HG03025 (cell line): ENCODE results near the gene KDELR3.

Experiments
- ATAC-seq: cut with Tn5 transposase; IDR thresholded peaks from one replicate; pipeline ENCODE4 v1.9.1; 2021; ENCODE audit warnings: mild to moderate bottlenecking, moderate library complexity; ENCODE audit not compliant: unreplicated experiment, low FRiP score

Gene KDELR3

DNA sequence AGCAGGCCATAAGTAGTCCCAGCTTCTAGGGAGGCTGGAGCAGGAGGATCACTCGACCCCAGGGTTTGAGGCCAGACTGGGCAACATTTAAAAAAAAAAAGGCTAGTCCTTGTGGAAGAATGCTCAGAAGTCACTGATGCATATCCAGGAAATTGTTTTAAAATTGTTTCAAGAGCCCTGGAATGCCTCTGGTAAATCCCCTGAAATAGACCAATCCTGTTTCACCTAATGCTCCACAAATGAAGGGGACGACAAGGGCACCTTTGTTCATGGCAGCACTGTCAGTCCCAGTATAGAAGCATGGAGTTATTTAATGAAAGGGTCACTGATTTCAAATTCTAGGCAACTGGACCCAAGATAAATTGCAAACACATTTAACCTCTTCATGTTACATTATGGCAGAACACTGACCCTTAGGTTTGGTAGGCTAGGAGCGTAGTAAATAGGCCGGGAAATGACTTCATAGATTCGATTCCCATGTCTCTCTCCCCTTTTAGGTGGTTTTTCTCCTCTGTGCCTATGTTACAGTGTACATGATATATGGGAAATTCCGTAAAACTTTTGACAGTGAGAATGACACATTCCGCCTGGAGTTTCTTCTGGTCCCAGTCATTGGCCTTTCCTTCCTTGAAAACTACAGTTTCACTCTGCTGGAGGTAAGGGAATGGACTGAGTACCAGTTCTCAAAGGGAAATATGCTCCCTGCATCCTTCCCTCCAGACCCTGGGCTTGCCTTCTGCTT, 11.4 kb downstream of the KDELR3 start:
- ATAC-seq: no peak

DNA sequence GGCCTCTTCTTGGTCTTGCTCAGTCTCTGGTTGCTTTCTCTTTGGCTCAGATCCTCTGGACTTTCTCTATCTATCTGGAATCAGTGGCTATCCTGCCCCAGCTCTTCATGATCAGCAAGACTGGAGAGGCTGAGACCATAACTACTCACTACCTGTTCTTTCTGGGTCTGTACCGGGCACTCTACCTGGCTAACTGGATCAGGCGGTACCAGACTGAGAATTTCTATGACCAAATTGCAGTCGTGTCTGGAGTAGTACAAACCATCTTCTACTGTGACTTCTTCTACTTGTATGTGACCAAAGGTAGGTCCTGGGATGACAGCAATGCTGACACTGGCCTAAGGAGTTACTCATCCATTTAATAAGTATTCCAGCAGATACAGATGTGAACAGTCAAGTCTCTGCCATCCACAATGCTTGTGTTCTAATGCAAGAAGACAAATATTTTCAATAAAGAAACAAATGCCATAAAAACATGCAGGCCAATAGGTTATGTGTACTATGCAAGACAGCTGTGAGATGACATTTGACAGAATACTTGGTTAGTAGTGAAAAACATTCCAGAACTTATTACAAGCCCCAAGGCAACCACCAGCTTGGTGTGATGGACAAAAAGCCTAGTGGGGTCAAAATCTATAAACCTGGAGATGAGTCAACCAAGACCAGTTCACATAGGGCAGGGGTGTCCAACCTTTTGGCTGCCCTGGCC, 13.4 kb downstream of the KDELR3 start:
- ATAC-seq: no peak

DNA sequence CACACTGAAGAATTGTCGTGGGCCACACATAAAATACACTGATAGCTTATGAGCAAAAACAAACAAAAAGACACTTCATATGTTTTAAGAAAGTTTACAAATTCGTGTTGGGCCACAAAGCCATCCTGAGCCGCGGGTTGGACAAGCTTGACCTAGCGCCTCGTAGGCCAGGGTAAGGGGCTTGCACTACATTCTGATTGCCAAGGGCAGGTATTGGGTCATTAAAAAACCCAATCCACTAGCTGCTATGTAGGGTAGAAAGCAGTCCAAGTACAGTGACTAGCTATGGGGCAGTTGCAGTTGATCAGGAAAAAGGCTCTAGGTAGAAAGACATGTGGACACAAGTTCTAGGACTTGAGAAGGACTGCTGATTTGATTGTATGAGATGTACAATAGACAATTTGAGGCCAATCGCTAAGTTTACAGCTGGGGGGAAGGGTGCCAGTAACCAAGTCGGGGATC, 14.0 kb downstream of the KDELR3 start:
- ATAC-seq: no peak

DNA sequence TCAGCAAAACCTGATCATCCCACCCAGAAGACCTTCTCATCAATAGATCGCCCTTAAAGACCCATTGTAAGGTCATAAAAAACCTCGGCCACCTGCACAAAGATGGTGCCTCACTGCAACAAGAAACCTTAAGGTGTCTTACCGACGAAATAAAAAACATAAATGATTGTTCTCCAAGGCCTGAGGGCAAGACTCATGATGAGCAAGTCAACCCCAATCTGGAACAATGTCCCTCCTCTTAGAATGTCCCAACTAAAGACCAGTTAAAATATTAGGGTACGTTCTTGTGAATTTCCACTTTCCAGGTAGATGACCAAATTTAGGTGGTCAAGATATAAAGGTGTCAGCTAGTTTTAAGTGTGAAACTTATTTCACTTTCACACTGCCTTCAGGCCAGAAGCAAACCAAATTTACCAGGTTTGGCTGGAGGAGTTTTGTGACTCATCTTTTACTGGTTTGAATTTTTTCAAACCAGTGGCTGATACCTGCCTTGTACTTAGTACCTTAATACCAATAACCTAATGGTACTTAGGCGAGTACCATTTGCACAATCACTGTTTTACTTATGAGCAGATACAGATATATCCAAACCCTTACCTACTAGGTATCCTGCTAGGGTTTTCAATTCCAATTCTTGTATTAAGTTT, 14.9 kb downstream of the KDELR3 start:
- ATAC-seq: no peak

DNA sequence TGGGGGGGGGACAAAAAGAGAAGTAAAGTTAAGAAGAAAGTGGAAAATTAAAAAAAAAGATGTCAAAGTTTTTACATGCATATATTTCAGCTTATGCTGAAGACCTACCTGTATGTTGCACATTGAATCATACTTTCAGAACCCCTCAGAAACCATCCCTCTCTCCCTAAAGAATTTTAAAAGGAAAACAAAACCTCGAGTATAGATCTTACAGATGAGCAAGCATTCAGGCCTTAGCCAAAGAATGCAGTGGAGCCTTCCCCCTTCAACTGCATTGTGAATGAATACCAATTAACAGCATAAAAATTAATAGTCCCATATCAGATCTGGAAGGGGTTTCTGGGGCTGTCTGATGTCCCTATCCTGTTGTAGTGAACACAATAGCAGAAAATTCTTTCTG, 16.3 kb downstream of the KDELR3 start:
- no peak for ATAC-seq

DNA sequence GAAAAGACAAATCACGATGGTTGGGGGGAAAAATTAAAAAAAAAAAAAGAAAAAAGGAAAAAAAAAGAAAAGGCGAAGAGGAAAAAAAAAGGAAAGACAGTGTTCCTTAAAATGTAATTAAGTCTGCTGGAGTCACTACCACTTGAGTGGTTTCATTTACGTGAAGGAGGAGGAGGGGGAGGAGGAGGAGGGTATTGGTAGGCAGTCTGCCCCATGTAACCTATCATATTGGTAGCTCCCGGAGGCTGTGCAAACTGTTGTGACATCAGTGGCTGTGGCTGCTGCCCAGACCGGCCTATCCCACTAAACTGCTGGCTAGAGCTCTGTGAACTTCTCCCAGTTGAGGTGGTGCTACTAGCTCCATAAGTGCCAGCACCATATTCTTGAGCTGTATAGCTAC, 17.9 kb downstream of the KDELR3 start:
- ATAC-seq: no peak

DNA sequence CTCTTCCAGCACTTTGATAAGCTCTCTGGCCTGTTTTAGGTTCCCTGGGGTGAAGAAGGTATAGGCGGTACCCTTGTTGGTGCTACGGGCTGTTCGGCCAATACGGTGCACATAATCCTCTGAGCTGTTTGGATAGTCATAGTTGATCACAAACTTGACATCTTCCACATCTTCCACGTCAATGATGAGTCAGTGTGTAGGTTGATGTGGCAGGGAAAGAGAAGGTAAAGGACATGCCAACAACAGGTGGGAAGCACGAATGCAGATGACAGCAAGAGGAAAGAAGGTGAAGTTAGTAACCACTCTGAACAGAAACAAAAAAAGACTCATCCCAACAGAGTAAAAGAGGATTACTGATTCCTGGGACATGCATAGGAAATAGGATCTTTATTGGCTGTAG, 20.1 kb downstream of the KDELR3 start:
- no peak for ATAC-seq

DNA sequence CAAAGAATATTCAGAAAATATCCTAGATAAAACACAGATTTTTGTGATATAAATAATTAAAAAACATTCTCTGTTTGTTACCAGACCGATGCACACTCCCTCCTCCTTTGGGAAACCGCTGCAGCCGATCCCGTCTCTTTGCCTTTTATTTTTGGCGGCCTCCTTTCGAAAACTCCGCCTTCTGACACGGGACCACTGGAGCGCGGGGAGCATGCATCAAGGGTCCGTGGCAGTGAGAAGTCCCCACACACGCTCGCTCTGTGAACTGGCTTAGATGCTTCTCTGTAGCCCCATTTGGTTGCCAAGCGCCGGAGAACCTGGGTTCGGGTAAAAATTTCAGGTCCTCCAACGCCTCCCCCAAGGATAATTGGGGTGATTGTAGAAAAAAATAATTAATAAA, 21.2 kb downstream of the KDELR3 start:
- no peak for ATAC-seq

DNA sequence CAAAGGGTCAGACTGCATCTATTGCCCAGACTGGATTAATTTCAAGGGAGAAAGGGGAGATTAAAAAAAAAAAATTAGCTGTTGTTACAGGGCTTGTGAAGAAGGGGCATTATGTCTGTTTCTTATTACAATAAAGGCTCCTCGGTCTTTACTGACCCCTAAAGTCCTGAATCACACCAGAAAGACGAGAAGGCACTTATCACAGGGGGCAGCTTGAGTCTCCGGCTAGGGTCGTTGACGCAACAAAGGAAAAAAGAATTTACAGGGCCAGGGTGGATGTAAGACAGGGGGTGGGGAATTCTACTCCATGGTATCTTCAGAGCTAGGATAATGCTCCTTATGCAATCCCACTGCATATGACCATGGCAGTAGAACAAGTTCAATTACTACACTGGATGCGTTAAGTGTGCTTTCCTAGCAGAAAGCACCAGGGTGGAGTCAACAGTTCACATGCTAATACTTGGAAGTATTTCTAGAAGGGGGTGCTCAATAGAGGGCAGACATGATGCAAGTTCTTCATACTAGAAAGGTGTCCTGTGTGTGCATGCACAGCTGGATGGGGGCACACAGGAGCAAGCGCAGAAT, 21.8 kb downstream of the KDELR3 start:
- ATAC-seq: no peak

DNA sequence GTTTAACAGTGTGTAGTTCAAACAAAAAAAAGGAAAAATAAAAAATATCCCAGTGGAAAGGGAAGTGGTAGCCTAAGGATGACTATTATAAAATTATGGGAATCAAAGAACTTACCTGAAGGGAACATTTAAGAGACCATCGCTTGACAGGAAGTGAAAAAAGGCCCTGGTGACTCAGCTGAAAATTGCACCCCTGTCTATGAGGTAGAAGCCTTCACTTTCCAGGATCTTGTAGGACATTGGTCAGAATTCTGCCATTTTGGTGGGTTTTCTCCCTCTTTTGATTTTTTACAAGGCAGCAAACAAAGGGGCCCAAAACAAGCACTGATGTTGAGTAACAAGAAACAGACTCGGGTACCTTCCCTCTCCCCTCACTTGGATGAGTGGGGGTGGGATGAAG, 22.6 kb downstream of the KDELR3 start:
- ATAC-seq: no peak

DNA sequence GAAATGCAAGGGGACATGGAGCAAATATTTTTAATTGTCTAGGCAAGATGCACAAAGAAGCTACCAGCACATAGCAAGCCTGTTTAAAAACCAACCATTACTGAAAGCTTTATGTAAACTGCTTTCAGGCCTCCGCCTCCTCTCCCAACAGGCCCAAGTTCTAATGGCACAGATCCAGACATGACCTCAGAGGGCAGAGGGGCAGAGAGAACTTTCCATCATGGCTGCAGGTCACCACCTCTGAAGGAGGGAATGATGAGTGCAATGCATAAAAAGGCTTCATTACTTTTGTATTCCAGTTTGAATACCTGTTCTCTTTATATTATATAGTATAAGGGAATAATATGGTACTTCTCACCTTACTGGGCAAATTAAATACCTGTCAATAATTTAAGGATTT, 23.0 kb downstream of the KDELR3 start:
- no peak for ATAC-seq

DNA sequence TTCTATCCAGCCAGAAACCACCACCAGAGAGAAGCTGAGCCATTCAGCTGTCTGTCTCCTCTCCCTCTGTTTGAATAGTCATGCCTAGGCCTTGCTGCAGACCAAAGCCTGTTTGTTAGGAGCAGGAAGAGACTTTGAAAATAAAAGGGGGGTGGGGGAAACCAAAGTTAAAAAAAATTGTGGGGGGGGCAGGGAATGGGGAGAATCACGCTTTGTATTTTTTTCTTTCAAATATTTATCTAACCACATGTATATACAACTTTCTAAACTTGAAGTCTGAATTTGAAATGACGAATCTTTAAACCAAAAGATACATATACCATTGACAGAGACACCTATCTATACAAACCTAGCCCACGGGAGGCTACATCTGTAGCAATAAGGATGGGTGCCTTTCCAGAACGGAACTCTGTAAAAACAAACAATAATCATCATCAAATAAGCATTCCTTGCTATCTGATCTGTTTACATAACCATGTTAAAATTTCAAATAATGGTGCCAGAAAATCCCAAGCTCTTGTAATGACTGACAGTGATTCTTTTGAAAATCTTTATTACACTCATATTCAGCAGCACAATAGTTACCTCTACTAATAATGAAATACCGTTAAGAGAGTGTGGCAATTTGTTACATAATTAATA, 23.9 kb downstream of the KDELR3 start:
- no peak for ATAC-seq

DNA sequence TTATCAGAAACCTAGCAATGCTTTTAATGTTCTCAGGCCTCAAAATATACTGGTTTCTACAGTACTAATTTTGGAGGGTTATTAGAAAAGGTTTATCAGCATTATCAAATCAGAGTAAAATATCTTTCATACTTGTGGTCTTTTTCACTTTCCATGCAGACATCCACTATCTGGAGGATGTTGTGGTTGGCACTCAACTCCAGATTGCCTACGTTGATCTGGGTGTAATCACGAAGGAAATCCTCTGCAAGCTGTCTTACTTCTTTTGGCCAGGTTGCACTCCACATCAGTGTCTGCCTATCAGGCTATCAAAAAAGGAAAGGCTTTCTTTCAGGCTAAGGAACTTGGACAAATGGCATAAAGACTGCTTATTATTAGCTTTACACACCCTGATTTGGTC, 26.6 kb downstream of the KDELR3 start:
- ATAC-seq: no peak

DNA sequence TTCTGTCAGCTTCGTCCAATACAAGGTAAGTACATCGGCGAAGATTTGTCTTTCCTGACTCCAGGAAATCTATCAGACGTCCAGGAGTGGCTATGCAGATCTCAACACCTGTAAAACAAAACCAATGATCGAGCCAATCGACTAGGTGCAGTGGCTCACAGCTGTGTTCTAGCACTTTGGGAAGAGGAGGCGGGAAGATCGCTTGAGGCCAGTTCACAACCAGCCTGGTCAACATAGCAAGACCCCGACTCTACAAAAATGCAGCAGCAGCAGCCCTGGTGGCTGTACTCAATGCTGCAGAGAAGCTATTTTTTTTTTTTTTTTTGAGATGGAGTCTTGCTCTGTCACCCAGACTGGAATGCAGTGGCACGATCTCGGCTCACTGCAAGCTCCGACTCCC, 27.0 kb downstream of the KDELR3 start:
- no peak for ATAC-seq

DNA sequence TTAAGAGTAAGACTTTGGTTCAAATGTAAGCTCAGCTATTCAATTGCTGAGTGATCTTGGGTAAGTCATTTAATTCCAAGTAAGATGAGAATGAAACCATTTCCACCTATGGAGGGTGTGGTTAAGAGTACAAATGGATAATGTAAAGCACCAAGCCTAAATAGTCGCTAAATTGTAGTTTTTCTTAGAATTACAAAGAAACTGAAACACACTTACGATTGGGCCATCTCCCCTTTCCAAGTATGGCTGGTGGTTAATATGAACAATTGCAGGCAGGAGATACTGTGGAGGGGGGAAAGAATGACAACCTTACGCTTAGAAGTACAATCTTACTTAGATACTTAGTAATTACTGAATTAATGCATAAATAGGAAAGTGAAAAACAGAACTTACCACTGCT, 30.0 kb downstream of the KDELR3 start:
- ATAC-seq: no peak

DNA sequence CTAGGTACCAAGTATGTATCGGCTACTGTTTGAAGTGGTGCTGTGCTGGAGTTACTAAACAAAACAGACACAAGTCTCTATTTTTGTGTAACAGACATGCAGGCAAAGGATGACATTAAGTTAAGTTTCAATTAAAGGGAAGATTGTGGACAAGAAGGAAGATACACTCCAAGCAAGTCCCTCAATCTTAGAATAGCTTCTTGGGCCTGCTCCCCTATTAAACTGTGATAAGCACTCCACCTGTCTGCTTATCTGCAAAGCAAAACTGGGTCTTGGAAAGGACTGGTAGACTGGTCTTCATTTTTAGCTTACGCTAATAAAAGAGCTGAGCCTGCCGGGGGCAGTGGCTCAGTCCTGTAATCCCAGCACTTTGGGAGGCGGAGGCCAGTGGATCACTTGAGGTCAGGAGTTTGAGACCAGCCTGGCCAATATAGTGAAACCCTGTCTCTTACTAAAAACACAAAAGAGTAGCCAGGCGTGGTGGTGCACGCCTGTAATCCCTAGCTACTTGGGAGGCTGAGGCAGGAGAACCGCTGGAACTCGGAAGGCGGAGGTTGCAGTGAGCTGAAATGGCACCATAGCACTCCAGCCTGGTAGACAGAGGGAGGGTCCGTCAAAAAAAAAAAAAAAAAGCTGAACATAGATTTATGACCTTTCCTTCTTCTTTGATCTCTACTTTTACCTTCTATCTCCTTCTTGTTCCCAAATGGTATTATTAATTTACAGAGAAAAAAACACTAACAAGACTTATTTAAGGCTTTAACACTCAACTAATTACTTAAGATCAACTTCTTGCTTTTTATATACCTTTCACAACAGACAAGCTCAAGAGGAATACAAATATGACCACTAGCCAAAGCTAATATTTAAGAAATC, 34.1 kb downstream of the KDELR3 start:
- ATAC-seq: no peak

DNA sequence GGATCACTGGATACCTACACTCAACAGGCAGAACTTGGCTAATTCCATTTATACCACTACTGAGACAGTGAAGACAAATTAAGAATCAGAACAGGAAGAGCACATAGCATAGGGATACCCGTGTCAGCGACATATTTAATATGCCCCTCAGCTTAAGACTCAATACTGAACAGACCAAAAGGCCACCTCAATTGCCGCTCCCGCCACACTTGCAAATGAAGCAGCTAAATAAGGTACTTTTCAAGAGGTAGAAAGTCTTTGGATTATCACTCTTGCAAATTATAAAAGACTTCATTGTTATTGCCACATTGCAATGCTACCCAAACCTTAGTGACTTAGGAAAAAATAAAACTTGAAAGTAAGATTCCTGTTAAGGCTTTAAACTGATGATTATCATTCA, 35.1 kb downstream of the KDELR3 start:
- ATAC-seq: no peak

DNA sequence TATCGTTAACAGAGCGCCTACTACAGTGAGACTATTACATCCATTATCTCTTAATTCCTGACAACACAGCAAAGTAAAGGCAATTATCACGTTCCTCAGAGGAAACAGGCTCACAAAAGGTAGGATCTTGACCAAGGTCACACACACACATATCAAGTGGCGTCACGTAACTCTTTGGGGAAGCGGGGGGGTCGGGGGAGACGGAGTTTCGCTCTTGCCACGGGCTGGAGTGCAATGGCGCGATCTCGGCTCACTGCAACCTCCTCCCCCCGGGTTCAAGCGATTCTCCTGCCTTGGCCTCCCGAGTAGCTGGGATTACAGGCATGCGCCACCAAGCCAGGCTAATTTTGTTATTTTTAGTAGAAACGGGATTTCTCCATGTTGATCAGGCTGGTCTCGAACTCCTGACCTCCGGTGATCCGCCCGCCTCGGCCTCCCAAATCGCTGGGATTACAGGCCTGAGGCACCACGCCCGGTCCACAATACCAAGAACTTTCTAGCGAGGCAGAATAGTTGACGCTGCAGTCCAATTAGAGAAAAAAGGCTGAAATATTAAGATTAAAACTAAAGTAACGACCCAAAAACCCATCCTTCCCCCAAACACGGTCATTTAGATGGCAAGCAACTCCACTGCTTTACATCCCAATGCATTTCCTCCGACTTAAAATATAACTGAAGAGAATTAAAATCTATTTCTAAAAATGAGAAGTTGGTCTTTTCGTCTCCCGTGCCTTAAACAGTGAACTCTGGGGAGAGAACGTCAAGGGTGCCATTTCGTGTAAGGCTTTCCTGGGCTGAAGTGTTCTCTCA, 37.0 kb downstream of the KDELR3 start:
- no peak for ATAC-seq

DNA sequence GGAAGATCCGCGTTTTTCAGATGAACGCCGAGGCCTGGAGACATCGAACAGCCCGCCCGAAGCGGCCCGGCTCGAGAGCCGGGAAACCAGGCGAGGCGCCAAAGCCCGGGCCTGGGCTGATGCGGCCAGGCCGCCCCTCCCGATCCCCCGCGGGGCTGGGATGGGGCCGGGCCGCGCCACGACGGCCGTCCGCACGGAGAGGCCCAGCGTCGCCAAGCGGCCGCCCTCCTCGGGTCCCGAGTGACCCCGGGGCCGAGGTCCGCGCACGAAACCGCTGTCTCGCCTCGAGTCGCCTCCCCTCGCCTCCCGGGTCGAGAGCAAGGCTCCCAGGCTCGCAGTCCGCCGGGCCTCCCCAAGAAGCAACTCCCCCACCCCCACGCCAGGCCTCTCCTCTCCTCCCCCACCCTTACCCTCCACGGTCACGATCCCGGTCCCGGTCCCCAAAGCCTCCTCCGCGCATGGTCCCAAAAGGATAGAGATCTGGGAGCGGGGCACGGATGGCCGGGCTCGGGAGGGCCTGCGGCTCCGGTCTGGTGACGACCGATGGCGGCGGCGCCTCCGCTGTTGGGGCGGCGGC, 37.7 kb downstream of the KDELR3 start:
- peak; percentile 22 for ATAC-seq
